CD4-positive, CD25-positive, alpha-beta regulatory T cell (primary cell): ENCODE results near the gene TBL3. TPM values are rescaled to one million over a fixed set of nuclear protein-coding genes. Genes with fewer than 3 reads are reported as not detected.

ENCODE experiments used
- ATAC-seq, 2 donors: fragments of 150-1000 bp; cut with Tn5 transposase; one replicate each; pipeline ENCODE4 v1.10.0; 2021; ENCODE audit warnings: low read depth in 2 of 2, moderate number of reproducible peaks in 2 of 2, moderate library complexity in 1 of 2
- DNase-seq, 3 donors: peaks; one replicate each; pipeline versions ENCODE4 v3.0.0 to v3.0.0-alpha.2; 2012 to 2022; ENCODE audit warnings: mixed read lengths in 1 of 3
- H3K27ac ChIP-seq: one replicate; pipeline ENCODE4 v1.7.0; 2013; ENCODE audit warnings: mild to moderate bottlenecking, low read length; ENCODE audit not compliant: insufficient read depth, poor library complexity, severe bottlenecking
- H3K27me3 ChIP-seq: one replicate; pipeline ENCODE4 v1.7.0; 2013; ENCODE audit warnings: low read length; ENCODE audit not compliant: control insufficient read depth, insufficient read depth
- H3K36me3 ChIP-seq: one replicate; pipeline ENCODE4 v1.7.0; 2013; ENCODE audit warnings: mild to moderate bottlenecking, low read length, moderate library complexity; ENCODE audit not compliant: control insufficient read depth, insufficient read depth
- H3K4me1 ChIP-seq: 2 replicates; pipeline ENCODE4 v1.7.0; 2013; ENCODE audit warnings: mild to moderate bottlenecking, low read length; ENCODE audit not compliant: insufficient read depth, control insufficient read depth, poor library complexity, severe bottlenecking
- H3K4me3 ChIP-seq: one replicate; pipeline ENCODE4 v1.7.0; 2013; ENCODE audit warnings: low read depth, mild to moderate bottlenecking, low read length, moderate library complexity
- H3K9me3 ChIP-seq, 2 experiments: 1 replicate in 1 of 2; 2 replicates in 1 of 2; pipeline ENCODE4 v1.7.0; 2013; ENCODE audit warnings: low read length in 2 of 2, mild to moderate bottlenecking in 1 of 2, moderate library complexity in 1 of 2; ENCODE audit not compliant: control insufficient read depth in 2 of 2
- H3K27ac Mint-ChIP-seq, 3 donors: one replicate each; pipeline ENCODE4 v1.8.0; 2020 to 2022; ENCODE audit warnings: mild to moderate bottlenecking in 3 of 3, mixed read lengths in 3 of 3, moderate library complexity in 2 of 3
- H3K27me3 Mint-ChIP-seq: one replicate; pipeline ENCODE4 v1.8.0; 2022; ENCODE audit warnings: mild to moderate bottlenecking, mixed read lengths
- H3K36me3 Mint-ChIP-seq: one replicate; pipeline ENCODE4 v1.8.0; 2020; ENCODE audit warnings: mixed read lengths
- H3K4me1 Mint-ChIP-seq, 4 donors: one replicate each; pipeline ENCODE4 v1.8.0; 2020 to 2022; ENCODE audit warnings: mixed read lengths in 4 of 4, mild to moderate bottlenecking in 1 of 4
- H3K4me3 Mint-ChIP-seq, 4 donors: one replicate each; pipeline ENCODE4 v1.8.0; 2020 to 2022; ENCODE audit warnings: mild to moderate bottlenecking in 4 of 4, mixed read lengths in 4 of 4, moderate library complexity in 3 of 4
- H3K9me3 Mint-ChIP-seq, 7 donors: one replicate each; pipeline ENCODE4 v1.8.0; 2020 to 2022; ENCODE audit warnings: mixed read lengths in 7 of 7, mild to moderate bottlenecking in 3 of 7, moderate library complexity in 2 of 7
- polyA plus RNA-seq, 4 donors: library from polyadenylated mRNA; unstranded; fragments of 300-500 nt; fragmentation: Illumina TruSeq; gene quantifications; one replicate each; pipeline ENCODE4 v1.2.3, GENCODE V29; 2021
- total RNA-seq: library from RNA; stranded (reverse); gene quantifications from one replicate; pipeline ENCODE4 v1.2.3, GENCODE V29; 2022

Gene TBL3
- total and polyA plus RNA-seq, 5 donors from 2014 or later: 25.3 to 60.0 (median 52.0) TPM

- H3K4me3 Mint-ChIP-seq: peak overlapping the region in 1 of 4 donors; percentile 63
Measured at GRCh38 chr16:1940273-1941161, 31.3 kb upstream of the TBL3 start.

GRCh38 chr16:1941162-1942046, 30.4 kb upstream of the TBL3 start:
- Mint-ChIP-seq H3K36me3 (peaks cover 5% of the 10 kb centered on the region), H3K27me3 (no peaks in the 10 kb centered on the region), H3K4me3 (peak overlapping the region; percentile 85 to 90 (median 87)), H3K9me3 (no peaks in the 10 kb centered on the region), H3K27ac (no peak overlapping the region), H3K4me1 (peaks cover 0 to 29% (median 9%) of the 10 kb centered on the region in 4 donors)
- Histone ChIP-seq H3K9me3 (no peaks in the 10 kb centered on the region), H3K27me3 (no peaks in the 10 kb centered on the region), H3K27ac (no peak overlapping the region), H3K4me3 (no peak overlapping the region), H3K4me1 (peaks cover 23% of the 10 kb centered on the region), H3K36me3 (peaks cover 8% of the 10 kb centered on the region)
- ATAC-seq (no peak), DNase-seq (no peak)

More at GRCh38 chr16:1940273-1941161, 31.3 kb upstream of the TBL3 start:
- Histone ChIP-seq H3K36me3 (peaks cover 8% of the 10 kb centered on the region), H3K9me3 (no peaks in the 10 kb centered on the region), H3K27ac (no peak overlapping the region), H3K4me1 (peaks cover 23% of the 10 kb centered on the region), H3K4me3 (no peak overlapping the region), H3K27me3 (no peaks in the 10 kb centered on the region)
- Mint-ChIP-seq H3K9me3 (no peaks in the 10 kb centered on the region), H3K4me1 (peaks cover 0 to 29% (median 9%) of the 10 kb centered on the region in 4 donors), H3K36me3 (peaks cover 5% of the 10 kb centered on the region), H3K27ac (no peak overlapping the region), H3K27me3 (no peaks in the 10 kb centered on the region)
- ATAC-seq: no peak
- no peak for DNase-seq

- no peak for ATAC-seq
- Histone ChIP-seq H3K4me3 (peak overlapping the region; percentile 37), H3K27ac (no peak overlapping the region), H3K27me3 (no peaks in the 10 kb centered on the region), H3K36me3 (peaks cover 8% of the 10 kb centered on the region), H3K4me1 (peaks cover 23% of the 10 kb centered on the region), H3K9me3 (no peaks in the 10 kb centered on the region)
- Mint-ChIP-seq H3K27me3 (no peaks in the 10 kb centered on the region), H3K4me3 (peak overlapping the region; percentile 85 to 96 (median 88)), H3K9me3 (no peaks in the 10 kb centered on the region), H3K36me3 (no peaks in the 10 kb centered on the region), H3K27ac (no peak overlapping the region), H3K4me1 (peaks cover 0 to 29% (median 9%) of the 10 kb centered on the region in 4 donors)
- peak in 1 of 3 donors; percentile 61 for DNase-seq
Measured at GRCh38 chr16:1942047-1942809, 29.6 kb upstream of the TBL3 start.

- Histone ChIP-seq H3K4me1 (peaks cover 23% of the 10 kb centered on the region), H3K9me3 (no peaks in the 10 kb centered on the region), H3K27me3 (no peaks in the 10 kb centered on the region), H3K27ac (peak within 1 kb of the TSS; percentile 72), H3K36me3 (peaks cover 8% of the 10 kb centered on the region), H3K4me3 (peak within 1 kb of the TSS; percentile 79)
- peak; percentile 98 to 99 (median 99) for DNase-seq
- Mint-ChIP-seq H3K27ac (peak within 1 kb of the TSS in 2 of 3 donors; percentile 71 to 85), H3K27me3 (peaks cover 5% of the 10 kb centered on the region), H3K4me1 (peaks cover 0 to 29% (median 9%) of the 10 kb centered on the region in 4 donors), H3K9me3 (no peaks in the 10 kb centered on the region), H3K36me3 (no peaks in the 10 kb centered on the region), H3K4me3 (peak within 1 kb of the TSS; percentile 85 to 96 (median 88))
- ATAC-seq: peak; percentile 97
Measured at GRCh38 chr16:1942810-1943726, 28.8 kb upstream of the TBL3 start, which contains the start of gene MSRB1. Gene MSRB1 (minus strand): TSS chr16:1943199. CDS start chr16:1943156, 43 bp downstream.

- Mint-ChIP-seq H3K4me3 (peak overlapping the region; percentile 85 to 93 (median 88)), H3K27ac (peak overlapping the region in 1 of 3 donors; percentile 71), H3K27me3 (peaks cover 5% of the 10 kb centered on the region), H3K4me1 (peaks cover 0 to 29% (median 9%) of the 10 kb centered on the region in 4 donors), H3K36me3 (no peaks in the 10 kb centered on the region), H3K9me3 (no peaks in the 10 kb centered on the region)
- Histone ChIP-seq H3K27ac (no peak overlapping the region), H3K4me1 (peaks cover 23% of the 10 kb centered on the region), H3K9me3 (no peaks in the 10 kb centered on the region), H3K4me3 (no peak overlapping the region), H3K36me3 (no peaks in the 10 kb centered on the region), H3K27me3 (no peaks in the 10 kb centered on the region)
- ATAC-seq: no peak
- no peak for DNase-seq
Measured at GRCh38 chr16:1944612-1945199, 27.1 kb upstream of the TBL3 start.

- ATAC-seq (no peak), DNase-seq (no peak)
- no peaks in the 10 kb centered on the region for H3K36me3 ChIP-seq
- no peaks in the 10 kb centered on the region for H3K9me3 ChIP-seq
- Mint-ChIP-seq H3K36me3 (no peaks in the 10 kb centered on the region), H3K4me3 (peak overlapping the region in 2 of 4 donors; percentile 35 to 38), H3K9me3 (no peaks in the 10 kb centered on the region), H3K27me3 (peaks cover 5% of the 10 kb centered on the region), H3K27ac (no peak overlapping the region), H3K4me1 (peaks cover 0 to 29% (median 9%) of the 10 kb centered on the region in 4 donors)
- no peak overlapping the region for H3K4me3 ChIP-seq
- H3K27me3 ChIP-seq: no peaks in the 10 kb centered on the region
- H3K4me1 ChIP-seq: peaks cover 23% of the 10 kb centered on the region
- no peak overlapping the region for H3K27ac ChIP-seq
Measured at GRCh38 chr16:1945559-1946391, 26.1 kb upstream of the TBL3 start.
